Measurements from ENCODE around the gene RHBDL1.

RHBDL1 gene

DNA sequence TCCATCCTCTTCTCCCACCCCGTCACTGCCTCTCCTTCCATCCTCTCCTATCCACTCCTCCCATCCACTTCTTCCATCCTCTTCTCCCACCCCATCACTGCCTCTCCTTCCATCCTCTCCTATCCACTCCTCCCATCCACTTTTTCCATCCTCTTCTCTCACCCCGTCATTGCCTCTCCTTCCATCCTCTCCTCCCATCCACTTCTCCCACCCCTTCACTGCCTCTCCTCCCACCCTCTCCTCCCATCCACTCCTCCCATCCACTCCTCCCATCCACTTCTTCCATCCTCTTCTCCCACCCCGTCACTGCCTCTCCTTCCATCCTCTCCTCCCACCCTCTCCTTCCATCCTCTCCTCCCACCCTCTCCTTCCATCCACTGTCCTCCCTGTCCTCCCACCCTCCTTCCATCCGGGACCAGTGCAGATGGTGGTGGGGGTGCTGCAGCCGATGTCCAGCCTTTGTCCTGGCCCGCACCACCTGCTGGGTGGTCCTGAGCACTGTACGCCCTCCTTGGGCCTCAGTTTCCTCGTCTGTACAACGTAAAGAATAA is 43.6 kb upstream of the RHBDL1 start:
- no peaks in the 10 kb centered on the region for H3K27me3 ChIP-seq (ENCODE audit: control insufficient read depth, insufficient read depth, low read length)
- no peak overlapping the region for H3K9ac ChIP-seq (ENCODE audit: low read depth, low read length)
- no peak overlapping the region for H3K4me3 ChIP-seq (ENCODE audit: low read depth, low read length)
- H3K4me1 ChIP-seq (ENCODE audit: control insufficient read depth, insufficient read depth, low read length), result peaks cover 4% of the 10 kb centered on the region
- no peaks in the 10 kb centered on the region for H3K9me3 ChIP-seq (ENCODE audit: control insufficient read depth, insufficient read depth, low read length)
- peaks cover 15% of the 10 kb centered on the region for H3K36me3 ChIP-seq (ENCODE audit: control insufficient read depth, insufficient read depth, low read length)

DNA sequence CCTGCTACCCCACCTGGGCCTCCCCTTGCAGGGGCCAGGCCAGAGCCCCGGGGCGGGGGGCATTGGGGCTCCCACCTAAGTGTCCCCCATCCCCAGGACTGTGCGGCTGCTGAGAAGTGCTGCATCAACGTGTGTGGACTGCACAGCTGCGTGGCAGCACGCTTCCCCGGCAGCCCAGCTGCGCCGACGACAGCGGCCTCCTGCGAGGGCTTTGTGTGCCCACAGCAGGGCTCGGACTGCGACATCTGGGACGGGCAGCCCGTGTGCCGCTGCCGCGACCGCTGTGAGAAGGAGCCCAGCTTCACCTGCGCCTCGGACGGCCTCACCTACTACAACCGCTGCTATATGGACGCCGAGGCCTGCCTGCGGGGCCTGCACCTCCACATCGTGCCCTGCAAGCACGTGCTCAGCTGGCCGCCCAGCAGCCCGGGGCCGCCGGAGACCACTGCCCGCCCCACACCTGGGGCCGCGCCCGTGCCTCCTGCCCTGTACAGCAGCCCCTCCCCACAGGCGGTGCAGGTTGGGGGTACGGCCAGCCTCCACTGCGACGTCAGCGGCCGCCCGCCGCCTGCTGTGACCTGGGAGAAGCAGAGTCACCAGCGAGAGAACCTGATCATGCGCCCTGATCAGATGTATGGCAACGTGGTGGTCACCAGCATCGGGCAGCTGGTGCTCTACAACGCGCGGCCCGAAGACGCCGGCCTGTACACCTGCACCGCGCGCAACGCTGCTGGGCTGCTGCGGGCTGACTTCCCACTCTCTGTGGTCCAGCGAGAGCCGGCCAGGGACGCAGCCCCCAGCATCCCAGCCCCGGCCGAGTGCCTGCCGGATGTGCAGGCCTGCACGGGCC is 42.8 kb upstream of the RHBDL1 start:
- Histone ChIP-seq H3K4me1 (ENCODE audit: control insufficient read depth, insufficient read depth, low read length) (peaks cover 7% of the 10 kb centered on the region), H3K36me3 (ENCODE audit: control insufficient read depth, insufficient read depth, low read length) (peaks cover 15% of the 10 kb centered on the region), H3K27me3 (ENCODE audit: control insufficient read depth, insufficient read depth, low read length) (no peaks in the 10 kb centered on the region), H3K9me3 (ENCODE audit: control insufficient read depth, insufficient read depth, low read length) (no peaks in the 10 kb centered on the region), H3K4me3 (ENCODE audit: low read depth, low read length) (no peak overlapping the region), H3K9ac (ENCODE audit: low read depth, low read length) (no peak overlapping the region)

- peaks cover 7% of the 10 kb centered on the region for H3K4me1 ChIP-seq (ENCODE audit: control insufficient read depth, insufficient read depth, low read length)
- H3K27me3 ChIP-seq (ENCODE audit: control insufficient read depth, insufficient read depth, low read length), result no peaks in the 10 kb centered on the region
- H3K9ac ChIP-seq (ENCODE audit: low read depth, low read length), result no peak overlapping the region
- H3K36me3 ChIP-seq (ENCODE audit: control insufficient read depth, insufficient read depth, low read length), result peaks cover 12% of the 10 kb centered on the region
- no peaks in the 10 kb centered on the region for H3K9me3 ChIP-seq (ENCODE audit: control insufficient read depth, insufficient read depth, low read length)
- H3K4me3 ChIP-seq (ENCODE audit: low read depth, low read length), result no peak overlapping the region
These were observed 42.0 kb upstream of the RHBDL1 start for GRCh38 chr16:633336-634050.

GRCh38 chr16:634051-634670 is 41.3 kb upstream of the RHBDL1 start:
- no peak overlapping the region for H3K9ac ChIP-seq (ENCODE audit: low read depth, low read length)
- H3K36me3 ChIP-seq (ENCODE audit: control insufficient read depth, insufficient read depth, low read length), result peaks cover 12% of the 10 kb centered on the region
- H3K4me1 ChIP-seq (ENCODE audit: control insufficient read depth, insufficient read depth, low read length), result peaks cover 9% of the 10 kb centered on the region
- H3K9me3 ChIP-seq (ENCODE audit: control insufficient read depth, insufficient read depth, low read length), result no peaks in the 10 kb centered on the region
- no peak overlapping the region for H3K4me3 ChIP-seq (ENCODE audit: low read depth, low read length)
- H3K27me3 ChIP-seq (ENCODE audit: control insufficient read depth, insufficient read depth, low read length), result no peaks in the 10 kb centered on the region

- H3K9me3 ChIP-seq (ENCODE audit: control insufficient read depth, insufficient read depth, low read length), result no peaks in the 10 kb centered on the region
- peaks cover 12% of the 10 kb centered on the region for H3K36me3 ChIP-seq (ENCODE audit: control insufficient read depth, insufficient read depth, low read length)
- H3K9ac ChIP-seq (ENCODE audit: low read depth, low read length), result no peak overlapping the region
- H3K4me3 ChIP-seq (ENCODE audit: low read depth, low read length), result no peak overlapping the region
- peaks cover 7% of the 10 kb centered on the region for H3K4me1 ChIP-seq (ENCODE audit: control insufficient read depth, insufficient read depth, low read length)
- no peaks in the 10 kb centered on the region for H3K27me3 ChIP-seq (ENCODE audit: control insufficient read depth, insufficient read depth, low read length)
These were observed 40.5 kb upstream of the RHBDL1 start for GRCh38 chr16:634996-635395.

DNA sequence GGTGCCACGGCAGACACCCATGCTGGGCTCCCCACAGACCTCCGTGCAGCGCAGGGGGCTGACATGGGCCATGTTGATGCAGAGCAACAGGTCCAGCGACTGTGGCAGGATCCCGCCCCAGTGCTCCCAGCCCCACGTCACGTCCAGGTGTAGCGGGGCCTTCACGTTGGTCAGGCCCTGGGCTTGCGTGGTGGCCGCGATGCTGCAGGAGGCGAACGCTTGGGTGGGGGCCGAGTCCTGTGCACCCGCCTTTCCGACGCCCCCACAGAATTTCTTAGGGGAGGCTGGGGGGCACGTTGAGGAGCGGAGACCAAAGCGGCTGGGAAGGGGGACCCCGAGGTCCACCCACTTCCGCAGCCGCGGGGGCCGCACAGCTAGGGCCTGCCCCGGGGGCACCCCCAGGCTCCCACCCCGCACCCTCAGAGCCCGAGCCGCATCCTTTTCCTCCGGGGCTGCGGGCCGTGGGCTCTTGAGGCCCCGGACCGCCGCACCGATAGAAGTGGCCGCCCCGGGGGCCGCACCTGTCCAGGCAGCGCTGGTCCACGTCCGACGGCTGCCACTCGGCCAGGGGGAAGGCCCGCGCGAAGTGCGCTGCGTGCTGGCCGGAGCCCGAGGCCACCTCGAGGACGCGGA is 39.8 kb upstream of the RHBDL1 start:
- Histone ChIP-seq H3K9ac (ENCODE audit: low read depth, low read length) (no peak overlapping the region), H3K36me3 (ENCODE audit: control insufficient read depth, insufficient read depth, low read length) (peaks cover 12% of the 10 kb centered on the region), H3K27me3 (ENCODE audit: control insufficient read depth, insufficient read depth, low read length) (no peaks in the 10 kb centered on the region), H3K4me1 (ENCODE audit: control insufficient read depth, insufficient read depth, low read length) (peaks cover 5% of the 10 kb centered on the region), H3K9me3 (ENCODE audit: control insufficient read depth, insufficient read depth, low read length) (no peaks in the 10 kb centered on the region), H3K4me3 (ENCODE audit: low read depth, low read length) (peak overlapping the region; percentile 91)

DNA sequence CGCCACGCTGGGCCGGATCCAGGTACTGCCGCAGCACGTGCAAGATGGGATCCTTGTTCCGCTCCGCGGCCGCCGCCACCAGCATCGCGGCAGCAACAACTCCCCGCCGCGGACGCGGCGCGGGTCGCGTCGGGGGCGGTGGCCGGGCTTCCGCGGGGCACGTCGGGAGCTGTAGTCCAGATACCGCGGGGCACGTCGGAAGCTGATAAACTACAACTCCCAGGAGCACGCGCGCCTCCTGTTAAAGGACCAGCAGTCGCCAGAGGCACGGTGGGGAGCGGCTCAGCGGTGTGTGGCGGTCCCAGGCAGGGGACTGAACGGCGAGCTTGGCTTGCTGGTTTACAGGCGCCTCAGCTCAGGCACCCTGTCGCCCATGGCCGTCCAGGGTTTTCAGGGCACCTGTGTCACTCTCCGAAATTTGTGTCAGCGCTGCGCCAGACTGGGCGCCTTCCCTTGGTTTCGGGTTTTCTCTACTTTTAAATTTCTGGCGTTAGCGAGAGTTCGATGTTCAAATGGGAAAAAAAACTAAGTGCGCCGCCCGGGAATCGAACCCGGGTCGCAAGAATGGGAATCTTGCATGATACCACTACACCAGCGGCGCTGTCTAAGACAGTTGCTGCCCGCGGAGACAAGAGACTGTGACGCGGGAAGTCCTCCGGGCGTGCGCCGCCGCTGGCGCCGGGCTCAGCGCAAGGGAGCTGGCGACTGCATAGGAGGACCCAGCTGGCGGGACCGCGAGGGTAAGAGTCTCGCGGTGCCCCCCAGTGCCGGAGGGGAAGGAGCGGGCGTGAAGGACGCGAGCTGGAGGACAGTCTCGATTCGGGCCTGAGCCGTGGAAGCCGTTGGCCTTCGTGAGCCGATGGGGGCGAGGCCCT is 39.0 kb upstream of the RHBDL1 start, which contains the start of gene METTL26:
Gene METTL26 (minus strand): TSS at position 100 of the 875 bp plus-strand sequence. CDS start 15 bp downstream, at position 85.
- H3K27me3 ChIP-seq (ENCODE audit: control insufficient read depth, insufficient read depth, low read length), result no peaks in the 10 kb centered on the region
- peaks cover 12% of the 10 kb centered on the region for H3K36me3 ChIP-seq (ENCODE audit: control insufficient read depth, insufficient read depth, low read length)
- peak within 1 kb of the TSS; percentile 91 for H3K4me3 ChIP-seq (ENCODE audit: low read depth, low read length)
- no peaks in the 10 kb centered on the region for H3K9me3 ChIP-seq (ENCODE audit: control insufficient read depth, insufficient read depth, low read length)
- H3K9ac ChIP-seq (ENCODE audit: low read depth, low read length), result peak within 1 kb of the TSS; percentile 47
- H3K4me1 ChIP-seq (ENCODE audit: control insufficient read depth, insufficient read depth, low read length), result peaks cover 5% of the 10 kb centered on the region

- peak overlapping the region; percentile 91 for H3K4me3 ChIP-seq (ENCODE audit: low read depth, low read length)
- H3K4me1 ChIP-seq (ENCODE audit: control insufficient read depth, insufficient read depth, low read length), result peaks cover 5% of the 10 kb centered on the region
- H3K27me3 ChIP-seq (ENCODE audit: control insufficient read depth, insufficient read depth, low read length), result no peaks in the 10 kb centered on the region
- peaks cover 12% of the 10 kb centered on the region for H3K36me3 ChIP-seq (ENCODE audit: control insufficient read depth, insufficient read depth, low read length)
- no peaks in the 10 kb centered on the region for H3K9me3 ChIP-seq (ENCODE audit: control insufficient read depth, insufficient read depth, low read length)
- no peak overlapping the region for H3K9ac ChIP-seq (ENCODE audit: low read depth, low read length)
These were observed 38.1 kb upstream of the RHBDL1 start for GRCh38 chr16:637081-638018.

- Histone ChIP-seq H3K9ac (ENCODE audit: low read depth, low read length) (peak overlapping the region; percentile 47), H3K4me1 (ENCODE audit: control insufficient read depth, insufficient read depth, low read length) (peaks cover 5% of the 10 kb centered on the region), H3K27me3 (ENCODE audit: control insufficient read depth, insufficient read depth, low read length) (no peaks in the 10 kb centered on the region), H3K4me3 (ENCODE audit: low read depth, low read length) (peak overlapping the region; percentile 39), H3K36me3 (ENCODE audit: control insufficient read depth, insufficient read depth, low read length) (peaks cover 10% of the 10 kb centered on the region), H3K9me3 (ENCODE audit: control insufficient read depth, insufficient read depth, low read length) (no peaks in the 10 kb centered on the region)
These were observed 37.4 kb upstream of the RHBDL1 start for GRCh38 chr16:638034-638543.

- no peaks in the 10 kb centered on the region for H3K27me3 ChIP-seq (ENCODE audit: control insufficient read depth, insufficient read depth, low read length)
- H3K4me3 ChIP-seq (ENCODE audit: low read depth, low read length), result no peak overlapping the region
- H3K36me3 ChIP-seq (ENCODE audit: control insufficient read depth, insufficient read depth, low read length), result peaks cover 8% of the 10 kb centered on the region
- no peaks in the 10 kb centered on the region for H3K9me3 ChIP-seq (ENCODE audit: control insufficient read depth, insufficient read depth, low read length)
- H3K4me1 ChIP-seq (ENCODE audit: control insufficient read depth, insufficient read depth, low read length), result peaks cover 5% of the 10 kb centered on the region
- H3K9ac ChIP-seq (ENCODE audit: low read depth, low read length), result no peak overlapping the region
These were observed 36.6 kb upstream of the RHBDL1 start for GRCh38 chr16:638836-639235.
